Measurements from ENCODE around the gene PARVB. TPM values are rescaled to one million over a fixed set of nuclear protein-coding genes. Genes with fewer than 3 reads are reported as not detected.

PARVB gene
- total RNA-seq, 4 donors from 2014 or later, result 32.1 to 61.9 (median 41.9) TPM

DNA sequence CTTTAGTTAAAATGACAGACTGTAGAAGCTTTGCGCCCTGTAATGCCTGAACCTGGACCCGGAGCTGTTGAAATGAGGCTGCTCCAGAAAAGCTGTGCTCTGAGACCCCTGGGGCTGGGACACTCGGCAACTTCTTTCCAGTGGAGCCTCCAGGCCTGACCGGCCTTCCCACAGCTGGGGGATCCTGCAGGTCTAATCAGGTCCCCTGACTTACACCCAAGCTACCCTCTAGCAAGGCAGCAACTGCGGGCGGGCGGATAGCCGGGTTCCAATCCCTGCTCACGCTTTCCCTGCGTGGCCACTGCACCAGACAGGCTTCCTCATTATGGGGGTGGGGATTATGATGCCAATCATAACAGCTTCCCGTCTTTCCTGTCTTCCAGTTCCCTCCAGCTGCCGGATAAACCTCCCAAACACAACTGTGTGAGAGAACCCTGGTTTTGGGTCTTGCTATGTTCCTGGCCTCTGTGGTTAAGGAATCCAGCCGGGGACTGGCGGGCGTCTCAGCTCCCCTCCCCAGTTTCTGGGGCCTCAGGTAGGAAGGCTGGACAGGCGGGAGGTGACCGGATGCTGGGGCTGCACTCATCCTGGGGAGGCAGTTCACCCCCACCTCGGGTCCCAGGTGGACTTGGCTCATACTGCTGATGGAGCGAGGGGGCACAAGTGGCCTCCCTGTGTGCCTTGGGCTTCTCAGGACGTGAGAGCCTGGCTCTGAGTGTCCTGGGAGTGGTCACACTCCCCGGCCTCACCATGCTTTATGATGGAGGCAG lies 195.2 kb downstream of the PARVB start:
- TF ChIP-seq POLR2A (IDR thresholded peaks at IDR 0.05), result no peak
- TF ChIP-seq CTCF (IDR thresholded peaks at IDR 0.05), result no peak
- TF ChIP-seq EP300 (IDR thresholded peaks at IDR 0.05), result no peak
- TF ChIP-seq POLR2AphosphoS5 (IDR thresholded peaks at IDR 0.05), result no peak
- H3K4me1 ChIP-seq, result no peaks in the 10 kb centered on the region
- H3K9me3 ChIP-seq, result peaks cover 0 to 15% (median 0%) of the 10 kb centered on the region in 3 donors
- H3K4me3 ChIP-seq, result no peak overlapping the region
- no peak overlapping the region for H3K27ac ChIP-seq
- H3K27me3 ChIP-seq, result peaks cover 15% of the 10 kb centered on the region
- 84% methylated on average over 15 of the region's 21 CpGs; no CpG with 5 or more reads in 1 of the 2 donors for WGBS, 2 donors (ENCODE audit: low coverage in 1 of 2)
- no peaks in the 10 kb centered on the region for H3K36me3 ChIP-seq
- no peak for ATAC-seq

GRCh38 chr22:44220727-44221680 lies 196.9 kb downstream of the PARVB start:
- H3K4me1 ChIP-seq, result no peaks in the 10 kb centered on the region
- no peak for TF ChIP-seq POLR2AphosphoS5 (IDR thresholded peaks at IDR 0.05)
- no peak for TF ChIP-seq CTCF (IDR thresholded peaks at IDR 0.05)
- TF ChIP-seq EP300 (IDR thresholded peaks at IDR 0.05), result no peak
- no peak for TF ChIP-seq POLR2A (IDR thresholded peaks at IDR 0.05)
- H3K36me3 ChIP-seq, result no peaks in the 10 kb centered on the region
- H3K4me3 ChIP-seq, result no peak overlapping the region
- H3K27me3 ChIP-seq, result peaks cover 18% of the 10 kb centered on the region
- no peak overlapping the region for H3K27ac ChIP-seq
- ATAC-seq, result no peak
- peaks cover 0 to under 1% (median 0%) of the 10 kb centered on the region in 3 donors for H3K9me3 ChIP-seq
- 72 to 82% methylated on average over 5 to 9 of the region's 23 CpGs for WGBS, 2 donors (ENCODE audit: low coverage in 1 of 2)

GRCh38 chr22:44221710-44222475 lies 197.8 kb downstream of the PARVB start:
- Histone ChIP-seq H3K4me1 (no peaks in the 10 kb centered on the region), H3K27me3 (peaks cover 25% of the 10 kb centered on the region), H3K27ac (no peak overlapping the region), H3K9me3 (no peaks in the 10 kb centered on the region), H3K4me3 (no peak overlapping the region), H3K36me3 (no peaks in the 10 kb centered on the region)
- TF ChIP-seq EP300 (IDR thresholded peaks at IDR 0.05), result no peak
- no peak for TF ChIP-seq POLR2A (IDR thresholded peaks at IDR 0.05)
- no peak for ATAC-seq
- WGBS, 2 donors (ENCODE audit: low coverage in 1 of 2), result 100% methylated on average over 5 of the region's 11 CpGs; no CpG with 5 or more reads in 1 of the 2 donors

Other genes with a start within 250 kb of the PARVB start
- gene EFCAB6, start 212.0 kb upstream of the PARVB start, total RNA-seq, result 1 to 10 TPM; 1.1 to 3.8 (median 2.7) TPM
- gene SULT4A1, start 161.8 kb upstream of the PARVB start, total RNA-seq, result 1 to 10 TPM in 1 of 4 donors, under 1 TPM in 2, not detected in 1; 0.16 to 1.7 (median 0.54) TPM
- gene PNPLA5, start 132.3 kb upstream of the PARVB start, total RNA-seq, result not detected
- gene PNPLA3, start 100.5 kb upstream of the PARVB start, total RNA-seq, result not detected
- gene SAMM50, start 68.9 kb upstream of the PARVB start, total RNA-seq, result 10 to 100 TPM; 19.8 to 33.4 (median 31.6) TPM
- 10 to 100 TPM in 2 of 4 donors, 1 to 10 TPM in 2; 7.0 to 18.2 (median 11.3) TPM for gene PARVG, start 156.6 kb downstream of the PARVB start, total RNA-seq